GM21381 (cell line): ENCODE results near the gene FZR1.
"Not testable (repeated sequence)": the region's sequence is repeated elsewhere in the genome, so short reads cannot be mapped to it uniquely, and the experiment has no call there.

ENCODE experiments used
- ATAC-seq: cut with Tn5 transposase; IDR thresholded peaks from one replicate; pipeline ENCODE4 v1.9.1; 2021; ENCODE audit warnings: mild to moderate bottlenecking, moderate library complexity; ENCODE audit not compliant: unreplicated experiment

The FZR1 gene

DNA sequence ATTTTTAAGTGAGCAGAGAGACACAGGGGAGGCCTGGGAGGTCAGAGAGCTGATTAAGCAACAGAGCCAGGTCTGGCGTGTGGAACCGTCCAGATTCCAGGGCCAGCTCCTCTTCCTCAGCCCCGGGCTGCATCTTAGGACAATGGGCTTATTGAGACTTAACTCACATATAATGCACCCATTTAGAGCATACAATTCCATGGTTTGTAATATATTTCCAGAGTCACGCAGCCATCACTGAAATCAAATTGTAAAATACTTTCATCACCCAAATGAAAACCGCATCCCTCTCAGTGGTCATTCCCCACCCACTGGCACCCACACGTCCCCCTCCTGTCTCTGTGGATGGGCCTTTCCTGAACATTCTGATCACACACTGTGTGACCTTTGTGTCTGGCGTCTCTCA lies 64.5 kb downstream of the FZR1 start:
- no peak for ATAC-seq

DNA sequence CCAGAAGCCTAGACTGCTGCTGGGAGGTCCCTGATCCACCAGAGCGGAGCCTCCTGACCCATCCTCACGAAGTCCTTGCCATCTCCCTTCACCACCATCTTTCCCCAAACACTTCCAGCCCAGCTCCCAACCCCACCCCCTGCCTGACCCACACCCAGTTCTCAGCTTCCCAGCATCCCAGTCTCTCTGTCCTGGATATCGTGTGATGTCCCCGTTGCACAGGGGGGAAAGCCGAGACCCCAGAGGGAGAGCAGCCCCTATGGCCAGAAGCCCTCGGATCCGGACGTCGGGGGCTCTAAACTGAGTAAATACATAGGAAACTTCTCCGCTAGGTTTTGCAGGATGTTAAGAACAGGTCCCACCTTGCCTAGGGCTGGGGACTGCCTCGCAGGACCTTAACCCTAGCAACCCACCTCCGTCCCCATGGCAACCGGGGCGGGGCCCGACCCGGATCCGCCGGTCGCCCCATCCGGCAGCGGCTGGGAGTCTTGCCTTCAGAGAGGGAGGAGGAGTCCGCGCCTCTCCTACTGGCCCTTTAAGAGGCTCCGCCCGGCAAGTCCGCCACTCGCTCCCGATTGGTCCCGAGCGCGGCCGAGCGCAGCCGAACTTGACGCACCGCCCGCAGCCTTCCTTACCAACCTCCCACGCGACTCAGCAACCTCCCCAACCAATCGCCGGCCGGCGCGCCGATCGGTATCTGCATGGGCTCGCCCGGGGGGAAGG lies 66.2 kb downstream of the FZR1 start:
- ATAC-seq = peak; percentile 89

DNA sequence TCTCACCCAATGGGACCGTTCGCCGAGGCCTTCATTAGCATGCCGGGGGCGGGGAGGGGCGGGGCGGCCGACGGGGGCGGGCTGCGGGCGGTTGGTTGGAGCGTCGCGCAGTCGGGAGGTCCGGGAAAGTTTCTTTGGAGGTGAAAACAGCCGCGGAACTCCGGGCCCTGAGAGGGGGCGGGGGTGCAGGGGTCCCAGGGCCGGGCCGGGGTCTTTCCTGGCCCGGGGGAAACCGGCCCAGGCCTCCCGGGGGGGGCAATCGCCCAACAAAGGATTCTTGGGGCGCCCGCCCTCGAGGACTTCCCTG lies 66.7 kb downstream of the FZR1 start, which contains the start of gene HMG20B:
Gene HMG20B, plus strand, starts transcription at position 90 of the 307 bp plus-strand sequence. CDS start 366 bp downstream, outside the sequence.
- ATAC-seq = no peak

DNA sequence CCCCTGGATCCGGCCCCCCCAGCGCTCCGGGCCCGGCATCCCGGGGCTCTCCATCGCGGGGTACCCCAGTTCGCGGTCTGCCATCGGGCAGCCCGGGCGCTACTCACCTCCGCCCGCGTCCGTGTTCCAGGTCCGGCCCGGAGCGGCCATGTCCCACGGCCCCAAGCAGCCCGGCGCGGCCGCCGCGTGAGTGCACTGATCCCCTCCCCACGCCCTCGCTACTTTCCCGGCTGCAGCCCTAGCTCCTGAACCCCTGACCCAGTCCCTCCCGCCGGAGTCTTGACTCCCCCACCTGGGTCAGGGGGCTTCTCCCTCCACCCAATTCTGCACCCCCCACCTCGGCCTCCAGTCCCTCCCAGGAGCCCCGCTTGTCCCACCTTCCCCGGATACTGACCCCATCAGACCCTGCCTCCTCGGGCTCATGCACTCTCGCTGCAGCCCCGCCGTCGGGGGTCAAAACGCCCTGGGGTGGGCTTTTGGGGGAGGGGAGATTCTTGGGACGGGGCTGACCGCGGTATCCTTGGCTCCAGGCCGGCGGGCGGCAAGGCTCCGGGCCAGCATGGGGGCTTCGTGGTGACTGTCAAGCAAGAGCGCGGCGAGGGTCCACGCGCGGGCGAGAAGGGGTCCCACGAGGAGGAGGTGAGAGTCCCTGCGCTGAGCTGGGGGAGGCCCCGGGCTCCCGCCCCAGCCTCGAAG lies 67.2 kb downstream of the FZR1 start:
- no peak for ATAC-seq

DNA sequence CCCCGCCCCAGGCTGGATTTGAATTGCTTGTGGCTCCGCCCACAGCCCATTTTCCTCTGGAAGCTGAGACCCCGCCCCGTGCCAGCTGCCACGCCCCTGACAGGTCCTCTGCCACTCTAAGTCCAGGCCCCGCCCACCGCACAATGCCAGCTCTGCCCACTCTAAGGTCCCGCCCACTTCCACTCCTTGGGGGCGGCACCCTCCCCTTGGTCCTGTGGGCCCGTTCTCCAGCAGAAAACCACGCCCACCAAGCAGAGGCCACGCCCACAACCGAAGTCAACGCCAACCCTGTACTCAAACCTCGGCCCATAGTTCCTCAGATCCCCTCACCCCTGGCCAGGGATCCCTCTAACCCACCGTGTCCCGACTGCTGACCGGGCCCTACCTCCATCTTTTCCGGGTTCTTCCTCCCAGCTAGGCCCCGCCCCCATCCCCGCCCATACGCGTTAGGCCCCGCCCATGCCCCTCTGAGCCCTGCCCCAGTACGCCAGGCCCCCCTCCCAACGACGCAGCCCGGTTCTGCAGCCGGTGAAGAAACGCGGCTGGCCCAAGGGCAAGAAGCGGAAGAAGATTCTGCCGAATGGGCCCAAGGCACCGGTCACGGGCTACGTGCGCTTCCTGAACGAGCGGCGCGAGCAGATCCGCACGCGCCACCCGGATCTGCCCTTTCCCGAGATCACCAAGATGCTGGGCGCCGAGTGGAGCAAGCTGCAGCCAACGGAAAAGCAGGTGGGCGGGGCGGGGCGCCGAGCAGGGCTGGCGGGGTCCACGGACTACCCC lies 67.9 kb downstream of the FZR1 start:
- no peak for ATAC-seq

DNA sequence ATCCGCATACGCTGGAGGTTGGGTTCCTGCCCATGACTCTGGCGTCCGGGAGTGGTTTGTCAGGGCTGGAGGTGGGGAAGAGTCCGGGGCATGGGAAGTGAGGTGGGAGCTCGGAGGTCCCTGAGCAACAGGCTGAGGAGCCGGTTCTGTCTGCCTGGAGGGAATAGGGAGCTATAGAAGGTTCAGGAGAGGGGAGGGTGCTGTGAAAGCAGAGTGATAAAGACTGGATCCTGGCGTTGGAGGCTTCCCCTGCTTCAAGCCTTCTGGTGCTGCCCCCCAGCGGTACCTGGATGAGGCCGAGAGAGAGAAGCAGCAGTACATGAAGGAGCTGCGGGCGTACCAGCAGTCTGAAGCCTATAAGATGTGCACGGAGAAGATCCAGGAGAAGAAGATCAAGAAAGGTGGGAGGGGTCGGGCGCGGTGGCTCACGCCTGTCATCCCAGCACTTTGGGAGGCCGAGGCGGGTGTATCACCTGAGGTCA lies 69.2 kb downstream of the FZR1 start:
- no peak for ATAC-seq

DNA sequence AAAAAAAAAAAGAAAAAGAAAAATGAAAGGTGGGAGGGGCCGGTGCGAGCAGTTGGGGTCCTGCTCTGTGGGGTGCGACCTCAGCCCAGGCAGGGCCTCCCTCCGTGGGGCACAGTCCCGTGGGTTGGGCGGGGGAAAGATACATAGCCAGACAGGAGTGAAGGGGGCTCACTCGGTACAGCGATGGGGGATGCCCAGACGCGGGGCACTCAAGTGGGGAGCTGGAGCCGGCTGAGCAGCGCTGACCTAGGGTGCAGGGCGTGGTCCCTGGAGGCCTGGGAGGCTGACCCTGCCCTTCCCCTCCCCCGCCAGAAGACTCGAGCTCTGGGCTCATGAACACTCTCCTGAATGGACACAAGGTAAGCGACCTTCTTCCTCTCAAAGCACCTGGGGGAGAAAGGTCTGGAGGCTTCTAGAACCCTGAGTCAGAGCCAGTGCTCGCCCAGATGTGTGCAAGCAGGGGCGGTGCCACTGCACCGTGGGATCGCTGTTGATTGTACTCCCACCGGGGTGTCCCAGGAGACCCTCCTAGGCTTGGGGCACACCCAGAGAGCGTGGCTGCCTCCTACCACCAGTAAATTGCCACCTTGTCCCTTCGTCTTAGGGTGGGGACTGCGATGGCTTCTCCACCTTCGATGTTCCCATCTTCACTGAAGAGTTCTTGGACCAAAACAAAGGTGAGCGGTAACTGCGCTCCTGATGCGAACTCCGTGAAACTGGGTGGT lies 70.0 kb downstream of the FZR1 start:
- no peak for ATAC-seq

DNA sequence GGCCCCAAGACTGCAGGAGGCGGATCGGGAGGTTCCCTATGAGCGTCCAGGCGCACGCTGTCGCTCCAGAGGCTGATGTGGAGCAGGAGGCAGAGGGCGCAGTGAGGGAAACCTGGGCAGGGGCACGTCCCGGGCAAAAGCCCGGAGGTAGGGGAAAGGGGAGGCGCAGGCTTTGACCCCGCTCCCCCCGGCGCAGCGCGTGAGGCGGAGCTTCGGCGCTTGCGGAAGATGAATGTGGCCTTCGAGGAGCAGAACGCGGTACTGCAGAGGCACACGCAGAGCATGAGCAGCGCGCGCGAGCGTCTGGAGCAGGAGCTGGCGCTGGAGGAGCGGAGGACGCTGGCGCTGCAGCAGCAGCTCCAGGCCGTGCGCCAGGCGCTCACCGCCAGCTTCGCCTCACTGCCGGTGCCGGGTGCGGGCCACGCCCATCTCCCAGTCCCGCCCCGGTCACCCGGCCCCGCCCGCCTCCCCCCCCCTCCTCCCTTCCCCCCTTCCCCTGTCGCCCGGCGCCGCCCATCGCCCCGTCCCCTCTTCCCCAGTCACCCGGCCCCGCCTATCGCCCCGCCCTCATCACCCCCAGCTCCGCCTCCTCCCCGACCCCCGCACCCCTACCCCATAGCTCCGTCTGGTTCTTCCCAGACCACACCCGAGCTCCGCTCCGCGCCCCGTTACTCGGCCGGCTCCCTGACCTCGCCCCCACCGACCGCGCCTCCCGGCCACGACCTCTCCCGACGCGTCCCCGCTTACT lies 70.8 kb downstream of the FZR1 start:
- no peak for ATAC-seq

DNA sequence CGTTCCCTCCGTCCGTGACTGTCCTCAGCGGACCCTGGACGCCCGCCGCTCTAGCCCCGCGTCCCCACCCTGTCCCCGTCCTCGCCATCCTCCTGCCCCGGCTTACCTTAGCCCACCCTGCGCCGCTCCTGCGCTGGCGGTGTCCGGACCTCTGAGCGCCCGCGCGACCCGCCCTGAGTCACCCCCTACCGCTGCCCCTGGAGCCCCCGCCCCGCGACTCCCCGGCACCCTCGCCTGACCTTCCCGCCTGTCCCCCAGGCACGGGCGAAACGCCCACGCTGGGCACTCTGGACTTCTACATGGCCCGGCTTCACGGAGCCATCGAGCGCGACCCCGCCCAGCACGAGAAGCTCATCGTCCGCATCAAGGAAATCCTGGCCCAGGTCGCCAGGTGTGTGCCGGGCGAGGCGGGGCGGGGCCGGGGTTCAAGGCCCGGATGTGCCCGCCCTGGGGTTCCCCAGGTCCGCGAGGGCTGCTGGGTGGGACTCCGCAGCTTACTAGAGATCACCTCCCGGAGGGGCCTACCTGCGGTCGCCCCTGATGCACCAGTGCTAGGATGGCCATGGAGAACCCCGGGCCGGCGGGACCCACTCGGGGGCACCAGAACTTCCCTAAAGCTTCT lies 71.7 kb downstream of the FZR1 start:
- no peak for ATAC-seq

DNA sequence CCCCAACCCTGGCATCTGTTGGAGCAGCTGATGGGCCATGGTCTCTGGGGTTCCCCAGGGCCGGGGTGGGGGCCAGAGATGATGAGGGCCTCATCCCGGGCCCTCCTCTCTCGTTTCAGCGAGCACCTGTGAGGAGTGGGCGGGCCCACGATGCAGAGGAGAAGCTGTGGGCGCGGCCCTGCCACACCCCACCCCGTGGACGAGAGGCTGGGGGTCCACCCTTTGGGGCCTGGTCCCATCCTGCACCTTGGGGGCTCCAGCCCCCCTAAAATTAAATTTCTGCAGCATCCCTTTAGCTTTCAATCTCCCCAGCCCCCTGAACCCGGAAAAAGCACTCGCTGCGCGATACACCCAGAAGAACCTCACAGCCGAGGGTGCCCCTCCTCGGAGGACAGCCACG lies 72.3 kb downstream of the FZR1 start:
- no peak for ATAC-seq

DNA sequence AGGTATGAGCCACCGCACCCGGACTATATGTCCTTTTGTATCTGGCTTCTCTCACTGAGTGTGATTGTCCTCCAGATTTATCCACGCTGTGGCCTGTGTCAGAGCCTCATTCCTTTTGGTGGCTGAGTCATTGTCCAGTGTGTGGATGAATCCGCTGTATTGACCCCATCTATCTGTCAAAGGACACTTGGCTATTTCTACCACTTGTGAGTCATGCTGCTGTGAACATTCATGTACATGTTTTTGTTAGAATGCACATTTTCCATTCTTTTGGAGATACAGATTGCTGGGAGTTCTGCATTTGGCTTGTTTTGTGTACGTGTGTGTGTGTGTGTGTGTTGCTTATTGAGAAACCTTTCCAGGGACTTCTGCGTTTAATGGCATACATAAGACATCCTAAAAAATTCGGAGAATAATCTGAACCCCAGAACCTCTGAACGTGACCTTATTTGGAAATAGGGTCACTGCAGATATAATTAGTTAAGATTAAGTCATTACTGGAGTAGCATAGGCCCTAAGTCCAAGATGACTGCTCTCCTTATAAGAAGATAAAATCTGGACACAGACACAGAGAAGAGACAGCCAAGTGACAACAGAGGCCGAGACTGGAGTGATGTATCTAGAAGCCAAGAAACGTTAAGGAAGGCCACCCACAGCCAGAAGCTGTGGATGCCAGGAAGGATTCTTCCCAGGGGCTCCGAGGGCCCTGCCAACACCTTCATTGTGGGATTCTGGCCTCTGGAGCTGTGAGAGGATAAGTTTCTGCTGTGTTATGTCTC lies 74.2 kb downstream of the FZR1 start:
- ATAC-seq = no peak

DNA sequence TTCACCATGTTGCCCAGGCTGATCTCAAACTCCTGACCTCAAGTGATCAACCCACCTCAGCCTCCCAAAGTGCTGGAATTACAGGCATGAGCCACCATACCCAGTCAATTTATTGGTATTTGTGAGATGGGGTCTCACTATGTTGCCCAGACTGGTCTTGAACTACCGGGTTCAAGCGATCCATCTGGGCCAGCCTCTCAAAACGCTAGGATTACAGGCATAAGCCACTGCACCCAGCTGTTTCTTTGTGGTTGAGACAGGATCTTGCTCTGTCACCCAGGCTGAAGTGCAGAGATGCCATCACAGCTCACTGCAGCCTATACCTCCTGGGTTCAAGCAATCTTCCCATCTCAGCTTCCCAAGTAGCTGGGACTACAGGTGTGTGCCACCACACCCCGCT lies 75.7 kb downstream of the FZR1 start:
- not testable (repeated sequence) for ATAC-seq

DNA sequence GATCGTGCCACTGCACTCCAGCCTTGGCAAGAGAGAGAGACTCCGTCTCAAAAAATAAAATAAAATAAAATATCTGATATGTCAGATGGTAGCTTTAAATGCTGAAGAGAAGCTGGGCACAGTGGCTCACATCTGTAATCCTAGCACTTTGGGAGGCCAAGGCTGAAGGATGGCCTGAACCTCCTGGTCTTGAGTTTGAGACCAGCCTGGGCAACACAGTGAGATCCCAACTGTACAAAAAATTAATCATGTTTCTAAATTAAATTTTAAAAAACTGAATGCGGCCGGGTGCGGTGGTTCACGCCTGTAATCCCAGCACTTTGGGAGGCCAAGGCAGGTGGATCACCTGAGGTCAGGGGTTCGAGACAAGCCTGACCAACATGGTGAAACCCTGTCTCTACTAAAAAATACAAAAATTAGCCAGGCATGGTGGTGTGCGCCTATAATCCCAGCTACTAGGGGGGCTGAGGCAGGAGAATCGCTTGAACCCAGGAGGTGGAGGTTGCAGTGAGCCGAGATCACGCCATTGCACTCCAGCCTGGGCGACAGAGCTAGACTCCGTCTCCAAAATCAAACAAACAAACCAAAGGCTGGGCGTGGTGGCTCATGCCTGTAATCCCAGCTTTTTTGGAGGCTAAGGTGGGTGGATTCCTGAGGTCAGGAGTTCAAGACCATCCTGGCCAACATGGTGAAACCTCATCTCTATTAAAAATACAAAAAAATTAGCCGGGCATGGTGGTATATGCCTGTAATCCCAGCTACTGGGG lies 78.1 kb downstream of the FZR1 start:
- ATAC-seq = not testable (repeated sequence)

DNA sequence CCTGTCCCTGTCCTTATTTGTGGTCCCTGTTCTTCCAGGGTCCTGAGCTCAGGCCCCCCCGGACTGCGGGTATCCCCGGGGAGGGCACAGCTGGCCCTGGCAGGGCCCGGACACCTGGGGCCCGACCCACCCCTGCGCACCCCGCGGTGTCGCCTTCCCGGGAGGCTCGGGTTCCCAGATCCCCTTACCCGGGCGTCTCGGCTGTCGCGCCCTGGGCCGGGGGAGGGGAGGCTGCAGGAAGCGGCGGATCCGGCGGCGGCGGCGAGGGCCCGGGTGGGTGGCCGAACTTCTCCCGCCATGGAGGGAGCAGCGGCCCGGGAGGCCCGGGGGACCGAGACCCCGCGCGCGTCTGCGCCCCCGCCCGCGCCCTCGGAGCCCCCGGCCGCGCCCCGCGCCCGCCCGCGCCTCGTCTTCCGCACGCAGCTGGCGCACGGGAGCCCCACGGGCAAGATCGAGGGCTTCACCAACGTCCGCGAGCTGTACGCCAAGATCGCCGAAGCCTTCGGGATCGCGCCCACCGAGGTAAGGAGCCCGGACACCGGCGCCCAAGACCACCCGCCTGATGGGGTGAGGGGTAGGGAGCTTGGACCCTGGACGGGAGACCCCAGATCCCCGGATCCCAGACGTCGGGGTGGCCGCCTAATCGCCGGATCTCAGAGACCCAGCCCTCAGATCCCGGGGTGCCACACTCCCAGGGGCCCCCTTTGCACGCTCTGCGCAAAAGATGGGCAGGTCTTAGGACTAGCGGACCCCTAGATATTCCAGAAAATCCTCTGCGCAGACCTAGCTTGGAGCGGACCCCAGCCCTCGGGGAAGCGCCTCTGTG lies 79.4 kb downstream of the FZR1 start, which contains the start of gene GIPC3:
Gene GIPC3, plus strand, starts transcription at position 178 of the 826 bp plus-strand sequence. Its CDS starts 120 bp downstream, at position 298.
- ATAC-seq = no peak

DNA sequence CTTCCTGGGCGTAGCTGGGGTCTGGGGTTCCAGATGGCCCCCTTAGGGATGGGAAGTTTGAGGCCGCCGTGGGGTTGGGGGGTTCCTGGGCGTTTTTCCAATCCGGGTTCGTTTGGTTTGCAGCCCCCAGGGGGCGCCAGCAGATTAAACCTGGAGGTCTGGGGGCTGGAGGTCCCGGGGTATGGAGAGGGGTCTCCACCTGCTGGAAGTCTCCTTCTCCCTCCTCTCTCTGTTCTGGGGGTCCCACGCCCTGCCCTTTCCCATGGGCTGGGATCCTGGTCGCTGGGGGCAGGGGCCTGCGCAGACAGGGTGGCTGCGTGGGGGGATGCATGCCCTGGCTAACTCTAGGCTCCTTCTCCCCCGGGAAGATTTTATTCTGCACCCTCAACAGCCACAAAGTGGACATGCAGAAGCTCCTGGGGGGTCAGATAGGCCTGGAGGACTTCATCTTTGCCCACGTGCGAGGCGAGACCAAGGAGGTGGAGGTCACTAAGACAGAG lies 80.1 kb downstream of the FZR1 start:
- no peak for ATAC-seq

DNA sequence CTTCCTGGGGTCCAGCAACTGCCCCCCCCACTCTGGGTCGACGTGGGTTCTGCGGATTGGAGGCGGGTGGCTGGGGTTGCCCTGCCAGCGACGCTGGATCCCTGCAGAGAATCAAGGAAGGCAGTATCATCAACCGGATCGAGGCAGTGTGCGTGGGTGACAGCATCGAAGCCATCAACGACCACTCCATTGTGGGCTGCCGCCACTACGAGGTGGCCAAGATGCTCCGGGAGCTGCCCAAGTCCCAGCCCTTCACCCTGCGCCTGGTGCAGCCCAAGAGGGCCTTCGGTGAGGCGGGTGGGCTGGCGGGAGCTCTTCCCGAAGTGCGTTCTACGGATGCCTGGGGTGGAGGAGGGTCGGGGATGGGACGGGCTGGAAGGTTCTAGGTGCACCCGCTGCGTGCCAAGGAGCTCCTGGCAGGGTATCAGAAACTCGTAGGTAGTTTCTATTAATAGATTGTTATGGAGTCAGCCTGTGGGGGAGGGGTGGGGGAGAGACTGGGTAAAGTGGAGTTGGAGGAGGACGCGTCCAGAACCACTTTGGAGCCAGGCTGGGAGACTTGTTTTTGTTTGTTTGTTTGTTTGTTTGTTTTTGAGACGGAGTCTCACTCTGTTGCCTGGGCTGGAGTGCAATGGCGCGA lies 80.7 kb downstream of the FZR1 start:
- ATAC-seq = no peak
